Measurements from ENCODE around the gene SPAG16.

The SPAG16 gene

DNA sequence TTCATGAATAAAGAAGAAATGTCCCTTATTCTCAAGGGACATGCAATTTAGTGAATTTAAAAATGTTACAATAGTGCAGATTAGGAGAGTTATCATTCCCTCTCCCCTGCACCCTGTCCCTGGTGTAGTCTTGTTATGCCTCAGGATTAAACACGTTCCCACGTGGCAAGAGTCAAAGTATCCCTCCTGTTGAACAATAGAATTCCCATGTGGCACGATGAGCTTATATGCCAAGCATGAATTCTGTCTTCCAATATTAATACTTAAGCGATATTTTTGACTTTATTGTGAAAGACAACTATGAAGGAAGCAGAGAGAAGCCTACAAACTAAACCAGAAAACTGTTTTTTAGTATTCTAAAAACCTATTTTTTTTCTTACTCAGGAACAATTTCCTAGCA, 36.7 kb upstream of the SPAG16 start:
- TF ChIP-seq, protein P1, sequence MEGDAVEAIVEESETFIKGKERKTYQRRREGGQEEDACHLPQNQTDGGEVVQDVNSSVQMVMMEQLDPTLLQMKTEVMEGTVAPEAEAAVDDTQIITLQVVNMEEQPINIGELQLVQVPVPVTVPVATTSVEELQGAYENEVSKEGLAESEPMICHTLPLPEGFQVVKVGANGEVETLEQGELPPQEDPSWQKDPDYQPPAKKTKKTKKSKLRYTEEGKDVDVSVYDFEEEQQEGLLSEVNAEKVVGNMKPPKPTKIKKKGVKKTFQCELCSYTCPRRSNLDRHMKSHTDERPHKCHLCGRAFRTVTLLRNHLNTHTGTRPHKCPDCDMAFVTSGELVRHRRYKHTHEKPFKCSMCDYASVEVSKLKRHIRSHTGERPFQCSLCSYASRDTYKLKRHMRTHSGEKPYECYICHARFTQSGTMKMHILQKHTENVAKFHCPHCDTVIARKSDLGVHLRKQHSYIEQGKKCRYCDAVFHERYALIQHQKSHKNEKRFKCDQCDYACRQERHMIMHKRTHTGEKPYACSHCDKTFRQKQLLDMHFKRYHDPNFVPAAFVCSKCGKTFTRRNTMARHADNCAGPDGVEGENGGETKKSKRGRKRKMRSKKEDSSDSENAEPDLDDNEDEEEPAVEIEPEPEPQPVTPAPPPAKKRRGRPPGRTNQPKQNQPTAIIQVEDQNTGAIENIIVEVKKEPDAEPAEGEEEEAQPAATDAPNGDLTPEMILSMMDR (IDR thresholded peaks at IDR 0.05; ENCODE audit: insufficient read depth, low read length, missing control alignments) = no peak
- ChIA-PET CTCF (interaction anchor here (0.6 to 4.3 kb wide), 6 partner anchors 8 to 560 kb away, joined by 3 to 28 read pairs (median 4); no protein-coding TSS in a partner anchor), POLR2A (no interaction called here)
- no peak overlapping the region for H3K4me3 ChIP-seq (ENCODE audit: low read depth, low read length)
- DNase-seq (ENCODE audit: low read depth, low spot score) = no peak

DNA sequence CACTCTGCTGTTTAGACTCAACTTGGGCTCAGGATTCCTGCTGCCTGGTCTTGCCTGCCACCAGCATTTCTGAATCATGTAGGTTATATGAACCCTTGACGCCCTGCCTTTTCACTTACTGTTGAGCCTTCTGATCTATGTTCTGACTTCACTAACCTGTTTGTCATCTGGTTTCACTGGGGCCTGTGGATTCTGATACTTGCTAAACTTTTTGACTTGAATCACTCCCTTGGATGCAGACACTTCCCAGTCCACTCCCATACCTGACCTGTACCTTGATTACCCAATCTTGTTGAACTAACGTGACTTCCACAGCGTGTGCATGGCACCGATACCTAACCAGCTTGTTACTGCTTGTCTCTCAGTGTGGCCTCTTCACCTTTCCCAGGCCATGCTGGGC, 35.6 kb upstream of the SPAG16 start:
- TF ChIP-seq, protein P1 (IDR thresholded peaks at IDR 0.05; ENCODE audit: insufficient read depth, low read length, missing control alignments) = no peak
- H3K4me3 ChIP-seq (ENCODE audit: low read depth, low read length) = no peak overlapping the region
- CTCF ChIA-PET = interaction anchor here (1.8 kb wide), 1 partner anchor 92 kb away, joined by 4 read pairs; no protein-coding TSS in a partner anchor
- POLR2A ChIA-PET = no interaction called here
- DNase-seq (ENCODE audit: low read depth, low spot score) = no peak

DNA sequence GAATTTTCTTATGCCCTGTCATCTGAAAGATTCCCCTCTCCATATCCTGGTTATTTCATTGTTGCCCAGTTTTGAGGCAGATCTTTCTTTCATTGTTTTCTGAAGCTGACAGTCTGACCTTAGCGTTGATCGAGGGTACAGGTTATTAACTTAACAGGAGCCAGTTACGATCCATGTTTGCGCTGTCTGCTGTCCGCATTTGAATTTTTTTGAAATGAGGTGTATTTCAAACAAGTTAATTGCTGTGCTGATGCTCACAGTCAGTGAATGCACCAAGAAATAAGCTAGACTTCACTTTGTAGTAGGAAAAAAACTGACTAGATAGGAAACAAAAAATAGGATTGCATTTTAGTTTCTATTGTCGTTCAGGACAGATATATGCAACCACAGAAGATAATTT, 34.8 kb upstream of the SPAG16 start:
- DNase-seq (ENCODE audit: low read depth, low spot score) = no peak
- ChIA-PET POLR2A (no interaction called here), CTCF (interaction anchor here (0.9 to 1.3 kb wide), 2 partner anchors 8 to 10 kb away, joined by 3 to 4 read pairs; no protein-coding TSS in a partner anchor)
- TF ChIP-seq, protein P1 (IDR thresholded peaks at IDR 0.05; ENCODE audit: insufficient read depth, low read length, missing control alignments) = no peak
- H3K4me3 ChIP-seq (ENCODE audit: low read depth, low read length) = no peak overlapping the region

DNA sequence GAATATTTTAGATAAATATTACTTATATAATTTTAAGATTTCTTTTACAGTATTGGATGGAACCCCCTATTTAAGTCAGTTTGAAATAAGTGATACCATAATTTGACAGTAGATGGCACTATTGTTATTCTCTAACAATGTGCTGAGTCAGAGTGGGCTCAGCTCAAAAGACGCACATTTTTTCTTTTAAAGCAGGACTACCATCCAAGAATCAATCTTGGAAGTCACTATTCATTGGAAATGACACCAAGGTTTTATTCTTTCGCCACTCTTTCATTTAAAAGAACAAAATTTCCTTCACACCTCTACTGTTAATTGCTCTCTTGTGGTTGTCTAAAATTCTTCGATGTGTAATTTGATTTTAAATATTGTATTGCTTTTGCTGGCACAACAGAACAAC, 32.6 kb upstream of the SPAG16 start:
- CTCF ChIA-PET = interaction anchor here (0.8 to 1.2 kb wide), 5 partner anchors 8 to 683 kb away, joined by 3 to 4 read pairs (median 3); no protein-coding TSS in a partner anchor

DNA sequence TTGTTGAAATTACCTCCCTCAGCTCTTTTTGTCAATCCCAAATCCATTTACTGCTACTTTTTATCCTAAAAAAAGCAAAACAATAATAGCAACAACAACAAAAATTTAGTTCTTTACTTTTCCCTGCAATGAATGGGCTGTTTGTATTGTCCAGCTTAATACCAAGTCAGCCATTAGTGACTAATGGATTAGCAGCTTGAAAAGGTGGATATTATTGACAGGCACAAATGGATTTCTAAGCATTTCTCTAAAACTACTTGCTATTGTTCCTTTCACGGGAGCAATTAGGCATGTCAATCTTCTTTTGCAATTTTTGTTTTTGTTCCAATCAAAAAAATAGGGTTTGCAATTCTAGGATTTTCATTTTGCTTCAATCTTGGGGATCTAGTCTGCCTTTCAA, 32.1 kb upstream of the SPAG16 start:
- CTCF ChIA-PET = interaction anchor here (0.8 to 1.4 kb wide), 6 partner anchors 9 to 682 kb away, joined by 3 to 7 read pairs (median 3); partner anchors contain the start of gene SPAG16
- TF ChIP-seq, protein P1 (IDR thresholded peaks at IDR 0.05; ENCODE audit: insufficient read depth, low read length, missing control alignments) = no peak
- POLR2A ChIA-PET = no interaction called here
- H3K4me3 ChIP-seq (ENCODE audit: low read depth, low read length) = no peak overlapping the region
- DNase-seq (ENCODE audit: low read depth, low spot score) = no peak

More for the DNA sequence above, 32.6 kb upstream of the SPAG16 start:
- peak; percentile 17 for DNase-seq (ENCODE audit: low read depth, low spot score)
- POLR2A ChIA-PET = interaction anchor here (0.5 kb wide), 1 partner anchor 101 kb away, joined by 3 read pairs; no protein-coding TSS in a partner anchor
- TF ChIP-seq, protein P1 (IDR thresholded peaks at IDR 0.05; ENCODE audit: insufficient read depth, low read length, missing control alignments) = no peak
- H3K4me3 ChIP-seq (ENCODE audit: low read depth, low read length) = no peak overlapping the region

DNA sequence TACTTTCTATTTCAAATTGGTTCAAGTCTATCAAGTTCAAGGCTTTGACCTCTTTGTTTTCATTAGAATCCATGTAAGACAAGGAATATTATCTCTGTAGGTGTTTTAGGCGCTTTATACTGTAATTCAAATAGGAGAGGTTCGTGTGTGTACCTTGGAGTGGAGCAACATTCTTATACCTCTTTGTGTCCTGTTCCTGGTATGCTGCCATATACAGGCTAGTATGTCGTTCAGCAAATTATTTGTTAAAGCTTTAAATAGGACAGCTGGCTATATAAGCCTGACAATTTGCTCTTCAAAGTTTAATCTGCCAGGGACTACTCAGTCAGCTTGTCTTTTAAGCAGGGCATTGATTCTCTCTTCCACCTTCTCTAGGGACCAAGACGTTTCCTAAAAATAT, 31.1 kb upstream of the SPAG16 start:
- ChIA-PET CTCF (interaction anchor here (0.7 to 1.9 kb wide), 4 partner anchors 8 to 31 kb away, joined by 3 to 7 read pairs (median 4); partner anchors contain the start of gene SPAG16), POLR2A (no interaction called here)
- H3K4me3 ChIP-seq (ENCODE audit: low read depth, low read length) = no peak overlapping the region
- DNase-seq (ENCODE audit: low read depth, low spot score) = no peak
- TF ChIP-seq, protein P1 (IDR thresholded peaks at IDR 0.05; ENCODE audit: insufficient read depth, low read length, missing control alignments) = no peak
